Subcutaneous adipose tissue (tissue), 4 donors: ENCODE measurements around the gene SHROOM4. TPM values are rescaled to one million over a fixed set of nuclear protein-coding genes. Genes with fewer than 3 reads are reported as not detected.

Experiments
- CTCF ChIP-seq: fragments of 450-650 bp; IDR thresholded peaks from one replicate; pipeline ENCODE4 v1.5.1; 2016; ENCODE audit warnings: low read depth, mild to moderate bottlenecking, control low read depth, antibody characterized with exemption, moderate library complexity
- total RNA-seq, 4 donors: library from RNA; depleted of rRNA; stranded (reverse); fragments of >200 nt; gene quantifications; one replicate each; pipeline ENCODE4 v1.1.0, GENCODE V29; 2016

Gene SHROOM4, protein sequence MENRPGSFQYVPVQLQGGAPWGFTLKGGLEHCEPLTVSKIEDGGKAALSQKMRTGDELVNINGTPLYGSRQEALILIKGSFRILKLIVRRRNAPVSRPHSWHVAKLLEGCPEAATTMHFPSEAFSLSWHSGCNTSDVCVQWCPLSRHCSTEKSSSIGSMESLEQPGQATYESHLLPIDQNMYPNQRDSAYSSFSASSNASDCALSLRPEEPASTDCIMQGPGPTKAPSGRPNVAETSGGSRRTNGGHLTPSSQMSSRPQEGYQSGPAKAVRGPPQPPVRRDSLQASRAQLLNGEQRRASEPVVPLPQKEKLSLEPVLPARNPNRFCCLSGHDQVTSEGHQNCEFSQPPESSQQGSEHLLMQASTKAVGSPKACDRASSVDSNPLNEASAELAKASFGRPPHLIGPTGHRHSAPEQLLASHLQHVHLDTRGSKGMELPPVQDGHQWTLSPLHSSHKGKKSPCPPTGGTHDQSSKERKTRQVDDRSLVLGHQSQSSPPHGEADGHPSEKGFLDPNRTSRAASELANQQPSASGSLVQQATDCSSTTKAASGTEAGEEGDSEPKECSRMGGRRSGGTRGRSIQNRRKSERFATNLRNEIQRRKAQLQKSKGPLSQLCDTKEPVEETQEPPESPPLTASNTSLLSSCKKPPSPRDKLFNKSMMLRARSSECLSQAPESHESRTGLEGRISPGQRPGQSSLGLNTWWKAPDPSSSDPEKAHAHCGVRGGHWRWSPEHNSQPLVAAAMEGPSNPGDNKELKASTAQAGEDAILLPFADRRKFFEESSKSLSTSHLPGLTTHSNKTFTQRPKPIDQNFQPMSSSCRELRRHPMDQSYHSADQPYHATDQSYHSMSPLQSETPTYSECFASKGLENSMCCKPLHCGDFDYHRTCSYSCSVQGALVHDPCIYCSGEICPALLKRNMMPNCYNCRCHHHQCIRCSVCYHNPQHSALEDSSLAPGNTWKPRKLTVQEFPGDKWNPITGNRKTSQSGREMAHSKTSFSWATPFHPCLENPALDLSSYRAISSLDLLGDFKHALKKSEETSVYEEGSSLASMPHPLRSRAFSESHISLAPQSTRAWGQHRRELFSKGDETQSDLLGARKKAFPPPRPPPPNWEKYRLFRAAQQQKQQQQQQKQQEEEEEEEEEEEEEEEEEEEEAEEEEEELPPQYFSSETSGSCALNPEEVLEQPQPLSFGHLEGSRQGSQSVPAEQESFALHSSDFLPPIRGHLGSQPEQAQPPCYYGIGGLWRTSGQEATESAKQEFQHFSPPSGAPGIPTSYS (N-terminal part only)
- total RNA-seq, result 10 to 100 TPM in 3 of 4 donors, 1 to 10 TPM in 1; 9.7 to 32.8 (median 15.3) TPM

DNA sequence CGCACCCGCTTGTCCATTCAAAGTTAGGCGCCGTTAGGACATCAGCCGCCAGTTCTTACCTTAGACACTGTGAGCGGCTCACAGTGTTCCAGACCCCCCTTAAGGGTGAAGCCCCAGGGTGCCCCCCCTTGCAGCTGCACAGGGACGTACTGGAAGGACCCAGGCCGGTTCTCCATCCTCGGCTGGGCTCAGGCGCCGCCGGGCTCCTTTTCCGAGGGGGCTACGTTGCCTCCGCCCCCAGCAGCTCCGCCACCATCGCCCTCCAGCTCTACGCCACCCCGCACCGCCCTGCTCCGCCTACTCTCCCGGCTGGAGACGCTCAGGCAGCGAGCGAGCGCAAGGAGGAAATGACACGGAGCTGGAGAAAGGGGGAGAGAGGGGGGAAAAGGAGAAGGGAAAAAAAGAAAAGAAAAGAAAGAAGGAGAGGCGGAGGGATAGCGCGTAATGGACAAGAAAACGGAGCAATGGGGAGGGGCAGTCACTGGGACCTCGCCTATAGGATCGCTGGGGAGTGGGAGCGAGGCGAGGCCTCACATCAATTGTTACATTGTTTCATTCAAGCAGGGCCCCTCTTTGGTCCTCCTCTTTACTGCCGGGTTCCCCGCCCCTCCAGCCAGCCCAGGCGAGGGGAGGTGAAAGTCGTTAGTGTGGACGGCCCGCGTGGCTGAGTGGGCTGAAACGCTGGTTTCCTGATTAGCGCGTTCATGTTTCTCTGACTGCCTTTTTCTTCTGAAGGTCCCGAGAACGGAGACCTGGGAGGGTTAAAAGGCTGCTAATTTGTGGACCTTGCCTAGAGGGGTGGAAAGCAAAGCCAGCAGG, at the start of gene SHROOM4:
SHROOM4 (minus strand) TSS at position 352 of the 819 bp plus-strand sequence; CDS start at position 176, 176 bp downstream.
- no peak for TF ChIP-seq CTCF

DNA sequence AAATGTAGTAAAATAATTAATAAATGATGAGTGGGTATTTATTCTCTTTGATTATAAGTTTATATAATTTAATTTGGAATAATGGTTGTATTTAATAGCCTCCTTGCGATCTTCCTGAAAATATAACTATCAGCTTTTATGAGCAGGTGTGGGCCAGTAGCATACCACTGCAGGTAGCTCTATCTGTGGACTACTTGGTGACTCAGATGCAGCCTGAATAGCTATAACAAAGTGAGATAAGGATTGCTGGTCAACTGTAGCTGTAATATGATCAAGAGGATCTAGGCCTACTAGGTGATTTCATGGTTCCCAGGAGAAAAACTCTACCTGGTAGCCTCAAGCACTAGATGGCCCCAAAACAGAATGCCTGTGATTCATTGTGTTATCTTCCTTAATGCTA, 49.5 kb upstream of the SHROOM4 start:
- TF ChIP-seq CTCF, result no peak

DNA sequence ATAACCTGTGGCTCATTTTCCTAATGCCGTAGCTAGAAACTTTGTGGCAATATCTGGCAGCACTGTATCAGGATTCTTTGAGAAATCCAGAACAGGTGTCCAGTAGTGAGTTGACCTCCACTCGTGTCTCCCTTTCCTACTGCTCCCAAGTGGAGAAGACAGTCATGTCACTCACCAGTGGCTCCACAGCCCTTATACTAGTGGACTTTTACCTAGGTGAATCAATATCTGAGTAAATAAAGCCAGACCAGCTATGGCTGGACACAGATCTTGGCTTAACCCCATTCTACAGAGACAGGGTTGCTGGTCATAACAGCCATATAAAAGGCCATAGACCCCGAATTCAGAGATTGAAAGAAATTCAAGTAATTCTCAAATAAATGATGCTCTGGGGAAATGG, 46.5 kb upstream of the SHROOM4 start:
- TF ChIP-seq CTCF, result no peak

DNA sequence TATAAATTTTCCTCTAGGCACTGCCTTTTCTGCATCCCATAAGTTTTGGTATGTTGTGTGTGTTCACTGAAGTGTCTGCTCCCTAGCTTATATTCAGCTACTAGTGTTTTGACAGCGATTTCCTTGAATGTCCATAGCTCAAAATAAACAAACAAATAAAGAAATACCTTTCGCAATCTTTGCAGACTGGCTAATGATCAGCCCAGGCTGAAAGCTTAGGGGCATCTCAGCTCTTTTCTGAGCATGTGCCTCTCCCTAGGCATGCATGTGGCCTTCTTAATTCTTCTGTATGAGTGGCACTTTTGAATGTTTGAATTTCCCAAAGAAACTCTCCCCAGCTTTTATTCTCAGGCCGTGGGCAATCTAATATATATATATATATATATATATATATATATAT, 44.6 kb upstream of the SHROOM4 start:
- TF ChIP-seq CTCF, result no peak

DNA sequence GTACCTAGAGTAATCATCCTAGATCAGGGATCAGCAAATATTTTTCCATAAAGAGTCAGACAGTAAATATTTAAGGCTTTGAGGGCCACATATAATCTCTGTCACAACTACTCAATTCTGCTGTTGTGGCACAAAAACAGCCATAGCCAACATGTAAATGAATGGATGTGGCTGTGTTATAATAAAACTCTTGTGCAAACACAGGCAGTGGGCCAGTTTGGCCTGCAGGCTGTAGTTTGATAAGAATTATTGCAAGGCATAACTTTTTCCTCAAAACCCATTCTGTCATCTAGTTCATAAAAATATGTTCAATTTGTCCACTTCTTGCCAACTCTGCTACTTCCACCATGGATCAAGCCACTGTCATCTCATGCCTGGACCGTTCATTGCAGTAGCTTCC, 39.4 kb upstream of the SHROOM4 start:
- no peak for TF ChIP-seq CTCF

- no peak for TF ChIP-seq CTCF
These were observed 38.5 kb upstream of the SHROOM4 start for GRCh38 chrX:50852524-50852923.
